Keratinocyte (primary cell): ENCODE results near the gene SH3RF2. TPM values are rescaled to one million over a fixed set of nuclear protein-coding genes. Genes with fewer than 3 reads are reported as not detected.

ENCODE experiments used
- DNase-seq: peaks from one replicate; pipeline ENCODE4 v3.0.0-alpha.2; 2011; ENCODE audit warnings: low read depth, missing footprints, low spot score
- FAIRE-seq: peaks from 2 replicates; lab custom pipeline; 2011; peaks lifted over from hg19 to GRCh38; lab: Jason Lieb, UNC
- H2AFZ ChIP-seq: 2 replicates; pipeline ENCODE4 v1.6.0; 2012; ENCODE audit warnings: low read length, control low read depth, inconsistent platforms; ENCODE audit not compliant: control insufficient read depth
- H3K27ac ChIP-seq: 2 replicates; pipeline ENCODE4 v1.5.1; 2011; ENCODE audit warnings: low read length; ENCODE audit not compliant: control insufficient read depth, insufficient read depth
- H3K27me3 ChIP-seq: 3 replicates; pipeline ENCODE4 v1.6.0; 2011; ENCODE audit warnings: low read length; ENCODE audit not compliant: control insufficient read depth, insufficient read depth; ENCODE audit errors: extremely low read depth
- H3K36me3 ChIP-seq, 2 experiments: 2 replicates in 1 of 2; 3 replicates in 1 of 2; pipeline ENCODE4 v1.5.1; 2011; ENCODE audit warnings: low read length in 2 of 2, mild to moderate bottlenecking in 1 of 2; ENCODE audit not compliant: control insufficient read depth in 2 of 2, insufficient read depth in 2 of 2; ENCODE audit errors: extremely low read depth in 1 of 2
- H3K4me1 ChIP-seq: 3 replicates; pipeline ENCODE4 v1.5.1; 2011; ENCODE audit warnings: low read length; ENCODE audit not compliant: control insufficient read depth, insufficient read depth; ENCODE audit errors: extremely low read depth
- H3K4me2 ChIP-seq: 3 replicates; pipeline ENCODE4 v1.6.0; 2011; ENCODE audit warnings: low read depth, low read length; ENCODE audit not compliant: control insufficient read depth, insufficient read depth; ENCODE audit errors: extremely low read depth
- H3K4me3 ChIP-seq, 3 experiments: fragments of 200-600 bp in 1 of 3; sonication (generic) in 1 of 3; 2 replicates in 2 of 3; 3 replicates in 1 of 3; pipeline ENCODE4 v1.5.1; 2011 to 2016; ENCODE audit warnings: low read length in 3 of 3, mild to moderate bottlenecking in 3 of 3, control low read depth in 2 of 3, inconsistent platforms in 1 of 3, low read depth in 1 of 3, mixed read lengths in 1 of 3, mixed run types in 1 of 3, moderate library complexity in 1 of 3; ENCODE audit not compliant: control insufficient read depth in 2 of 3, insufficient read depth in 2 of 3; ENCODE audit errors: extremely low read depth in 1 of 3
- H3K79me2 ChIP-seq: 2 replicates; pipeline ENCODE4 v1.6.0; 2012; ENCODE audit warnings: low read length; ENCODE audit not compliant: control insufficient read depth, insufficient read depth
- H3K9ac ChIP-seq: 3 replicates; pipeline ENCODE4 v1.6.0; 2011; ENCODE audit warnings: low read length; ENCODE audit not compliant: control insufficient read depth, insufficient read depth; ENCODE audit errors: extremely low read depth
- H3K9me1 ChIP-seq: 3 replicates; pipeline ENCODE4 v1.6.0; 2011; ENCODE audit warnings: low read length; ENCODE audit not compliant: control insufficient read depth, insufficient read depth; ENCODE audit errors: extremely low read depth
- H3K9me3 ChIP-seq: 2 replicates; pipeline ENCODE4 v1.5.1; 2012; ENCODE audit warnings: low read depth, low read length; ENCODE audit not compliant: control insufficient read depth
- H4K20me1 ChIP-seq: 3 replicates; pipeline ENCODE4 v1.6.0; 2011; ENCODE audit warnings: low read length; ENCODE audit not compliant: control insufficient read depth, insufficient read depth; ENCODE audit errors: extremely low read depth
- CTCF ChIP-seq, 3 experiments: IDR thresholded peaks in 1 of 3; conservative IDR thresholded peaks in 1 of 3; optimal IDR thresholded peaks in 1 of 3; 2 replicates in 2 of 3; 3 replicates in 1 of 3; pipeline versions ENCODE3 to v1.5.1; 2011; ENCODE audit warnings: low read length in 3 of 3, mild to moderate bottlenecking in 3 of 3, moderate library complexity in 2 of 3, control low read depth in 1 of 3, inconsistent platforms in 1 of 3; ENCODE audit not compliant: insufficient read depth in 2 of 3; ENCODE audit errors: extremely low read depth in 1 of 3
- EZH2 ChIP-seq: IDR thresholded peaks from one replicate; pipeline ENCODE4 v1.6.1; 2012; ENCODE audit warnings: inconsistent platforms, mild to moderate bottlenecking, low read length, moderate library complexity
- dilution Hi-C: fragments of 300-500 bp; cut with MboI; formaldehyde crosslinking; loops from one replicate; pipeline ENCODE4 v1.7.0; 2020; ENCODE audit warnings: low sequenced_read_pairs; ENCODE audit not compliant: extremely low pct_ligation_motif_present
- polyA plus RNA-seq, 5 experiments: library from polyadenylated mRNA; depleted of rRNA in 3 of 5; stranded (reverse) in 3 of 5; stranded (forward) in 1 of 5; unstranded in 1 of 5; fragments of >200 nt; gene quantifications; 1 replicate in 1 of 5; 2 replicates in 3 of 5; 3 replicates in 1 of 5; pipeline versions ENCODE4 v1.2.1 to v1.2.3, GENCODE V29; 2011 to 2012; ENCODE audit warnings: missing spikeins in 2 of 5, low read depth in 1 of 5, low replicate concordance in 1 of 5

The SH3RF2 gene
- polyA plus RNA-seq, 1 donor (not counting 4 experiments of a cell fraction or from before 2014, with no cell fraction given), result 43.7 TPM

- no peaks in the 10 kb centered on the region for H3K9me3 ChIP-seq
- H3K9ac ChIP-seq, result no peak overlapping the region
- no peak for FAIRE-seq
- H3K4me2 ChIP-seq, result no peak overlapping the region
- H3K9me1 ChIP-seq, result no peaks in the 10 kb centered on the region
- H3K4me3 ChIP-seq, result no peak overlapping the region
- peaks cover 20% of the 10 kb centered on the region for H3K4me1 ChIP-seq
- peak overlapping the region; percentile 37 for H3K27ac ChIP-seq
- dilution Hi-C loops, result no loop called here
- DNase-seq, result no peak
- H3K36me3 ChIP-seq, result peaks cover 16 to 19% of the 10 kb centered on the region in 2 experiments
- H4K20me1 ChIP-seq, result no peaks in the 10 kb centered on the region
- TF ChIP-seq CTCF (optimal IDR thresholded peaks at IDR 0.05 in 1 of 3, IDR thresholded peaks at IDR 0.05 in 1 of 3, conservative IDR thresholded peaks at IDR 0.05 in 1 of 3; ENCODE audit: extremely low read depth in 1 of 3, insufficient read depth in 2 of 3, low read length in 3 of 3) (no peak), EZH2 (no peak)
- no peaks in the 10 kb centered on the region for H3K27me3 ChIP-seq
- no peak overlapping the region for H2AFZ ChIP-seq
- H3K79me2 ChIP-seq, result peaks cover 51% of the 10 kb centered on the region
Measured at GRCh38 chr5:146026307-146027010, 90.1 kb downstream of the SH3RF2 start.

GRCh38 chr5:146027751-146028150 lies 91.4 kb downstream of the SH3RF2 start:
- peak; percentile 93 for FAIRE-seq
- Histone ChIP-seq H3K9ac (peak overlapping the region; percentile 51), H3K27me3 (no peaks in the 10 kb centered on the region), H3K4me2 (peak overlapping the region; percentile 60), H3K9me1 (no peaks in the 10 kb centered on the region), H2AFZ (no peak overlapping the region), H3K79me2 (peaks cover 54% of the 10 kb centered on the region), H3K4me1 (peaks cover 20% of the 10 kb centered on the region), H3K36me3 (peaks cover 19 to 20% of the 10 kb centered on the region in 2 experiments), H3K27ac (peak overlapping the region; percentile 74), H3K4me3 (peak overlapping the region in 1 of 3 experiments; percentile 16), H4K20me1 (no peaks in the 10 kb centered on the region), H3K9me3 (no peaks in the 10 kb centered on the region)
- dilution Hi-C loops, result no loop called here
- TF ChIP-seq CTCF (optimal IDR thresholded peaks at IDR 0.05 in 1 of 3, IDR thresholded peaks at IDR 0.05 in 1 of 3, conservative IDR thresholded peaks at IDR 0.05 in 1 of 3; ENCODE audit: extremely low read depth in 1 of 3, insufficient read depth in 2 of 3, low read length in 3 of 3), result no peak
- no peak for TF ChIP-seq EZH2
- DNase-seq, result peak; percentile 63
